ENCODE data around the gene CLDN14. TPM values are rescaled to one million over a fixed set of nuclear protein-coding genes. Genes with fewer than 3 reads are reported as not detected.

The CLDN14 gene
- total and polyA plus RNA-seq, 2 experiments from 2014 or later, result not detected

DNA sequence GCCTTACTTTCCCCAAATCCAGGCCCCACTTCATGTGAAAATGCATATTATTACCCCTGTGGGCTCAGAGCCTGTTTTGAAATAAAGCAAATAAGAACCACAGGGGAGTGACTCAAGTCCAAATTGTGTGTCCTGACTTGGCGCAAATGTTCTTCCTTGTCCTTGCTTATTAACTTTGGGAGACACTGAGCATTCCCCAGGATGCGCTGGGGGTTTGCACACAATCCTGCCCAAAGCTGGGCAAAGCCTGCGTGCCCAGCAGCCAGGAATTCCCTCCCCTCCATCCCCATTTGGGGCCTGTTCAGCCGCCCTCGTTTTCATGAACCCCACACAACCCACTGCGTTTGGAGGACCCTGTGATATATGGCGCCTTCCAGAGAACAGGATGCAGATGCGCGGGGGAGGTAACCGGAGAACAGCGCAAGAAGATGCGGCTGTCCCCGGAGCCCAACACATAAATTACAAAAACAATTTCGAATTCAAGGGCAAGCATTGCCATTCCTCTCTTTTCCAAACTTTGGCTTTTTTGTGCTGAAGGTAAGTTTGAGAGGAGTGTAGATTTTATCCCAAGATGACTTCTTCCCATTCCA is 42.4 kb upstream of the CLDN14 start:
- DNase-seq (ENCODE audit: low read depth in 1 of 2, low spot score in 1 of 2), result no peak
- H3K4me3 ChIP-seq, result no peak overlapping the region
- TF ChIP-seq, protein P1, sequence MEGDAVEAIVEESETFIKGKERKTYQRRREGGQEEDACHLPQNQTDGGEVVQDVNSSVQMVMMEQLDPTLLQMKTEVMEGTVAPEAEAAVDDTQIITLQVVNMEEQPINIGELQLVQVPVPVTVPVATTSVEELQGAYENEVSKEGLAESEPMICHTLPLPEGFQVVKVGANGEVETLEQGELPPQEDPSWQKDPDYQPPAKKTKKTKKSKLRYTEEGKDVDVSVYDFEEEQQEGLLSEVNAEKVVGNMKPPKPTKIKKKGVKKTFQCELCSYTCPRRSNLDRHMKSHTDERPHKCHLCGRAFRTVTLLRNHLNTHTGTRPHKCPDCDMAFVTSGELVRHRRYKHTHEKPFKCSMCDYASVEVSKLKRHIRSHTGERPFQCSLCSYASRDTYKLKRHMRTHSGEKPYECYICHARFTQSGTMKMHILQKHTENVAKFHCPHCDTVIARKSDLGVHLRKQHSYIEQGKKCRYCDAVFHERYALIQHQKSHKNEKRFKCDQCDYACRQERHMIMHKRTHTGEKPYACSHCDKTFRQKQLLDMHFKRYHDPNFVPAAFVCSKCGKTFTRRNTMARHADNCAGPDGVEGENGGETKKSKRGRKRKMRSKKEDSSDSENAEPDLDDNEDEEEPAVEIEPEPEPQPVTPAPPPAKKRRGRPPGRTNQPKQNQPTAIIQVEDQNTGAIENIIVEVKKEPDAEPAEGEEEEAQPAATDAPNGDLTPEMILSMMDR (IDR thresholded peaks at IDR 0.05; ENCODE audit: low read depth, low read length), result no peak
- no peak overlapping the region for H3K27ac ChIP-seq
- H3K36me3 ChIP-seq, result no peaks in the 10 kb centered on the region
- no peaks in the 10 kb centered on the region for H3K9me3 ChIP-seq (ENCODE audit: low read depth)
- H3K27me3 ChIP-seq, result no peaks in the 10 kb centered on the region
- no peaks in the 10 kb centered on the region for H3K4me1 ChIP-seq (ENCODE audit: low read depth)

DNA sequence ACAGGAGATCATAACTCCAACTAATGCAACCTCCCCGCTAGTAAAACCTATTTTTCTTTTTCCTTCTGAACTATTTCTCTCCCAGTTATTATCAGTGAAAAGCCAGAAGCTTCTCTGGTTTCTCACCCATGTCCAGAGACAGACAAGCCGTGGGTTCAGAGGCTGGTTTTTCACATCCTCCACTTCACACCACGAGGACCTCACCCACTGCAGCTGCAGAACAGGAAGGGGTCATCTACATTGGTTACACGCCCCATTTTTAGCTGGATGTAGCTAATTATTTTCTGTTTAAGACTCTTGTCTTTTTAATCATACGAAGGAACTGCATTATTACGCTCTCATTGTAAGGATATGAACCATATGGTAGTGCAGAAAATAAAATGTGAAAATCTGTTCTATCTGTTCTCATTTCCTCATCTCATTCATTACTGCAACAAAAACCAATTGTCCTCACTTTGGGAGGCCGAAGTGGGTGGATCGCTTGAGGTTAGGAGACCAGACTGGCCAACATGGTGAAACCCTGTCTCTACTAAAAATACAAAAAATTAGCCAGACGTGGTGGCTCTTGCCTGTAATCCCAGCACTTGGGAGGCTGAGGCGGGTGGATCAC is 39.1 kb upstream of the CLDN14 start:
- Histone ChIP-seq H3K36me3 (no peaks in the 10 kb centered on the region), H3K9me3 (ENCODE audit: low read depth) (no peaks in the 10 kb centered on the region), H3K4me3 (no peak overlapping the region), H3K27ac (no peak overlapping the region), H3K27me3 (no peaks in the 10 kb centered on the region), H3K4me1 (ENCODE audit: low read depth) (no peaks in the 10 kb centered on the region)
- no peak for DNase-seq (ENCODE audit: low read depth in 1 of 2, low spot score in 1 of 2)
- TF ChIP-seq, protein P1 (IDR thresholded peaks at IDR 0.05; ENCODE audit: low read depth, low read length), result no peak

DNA sequence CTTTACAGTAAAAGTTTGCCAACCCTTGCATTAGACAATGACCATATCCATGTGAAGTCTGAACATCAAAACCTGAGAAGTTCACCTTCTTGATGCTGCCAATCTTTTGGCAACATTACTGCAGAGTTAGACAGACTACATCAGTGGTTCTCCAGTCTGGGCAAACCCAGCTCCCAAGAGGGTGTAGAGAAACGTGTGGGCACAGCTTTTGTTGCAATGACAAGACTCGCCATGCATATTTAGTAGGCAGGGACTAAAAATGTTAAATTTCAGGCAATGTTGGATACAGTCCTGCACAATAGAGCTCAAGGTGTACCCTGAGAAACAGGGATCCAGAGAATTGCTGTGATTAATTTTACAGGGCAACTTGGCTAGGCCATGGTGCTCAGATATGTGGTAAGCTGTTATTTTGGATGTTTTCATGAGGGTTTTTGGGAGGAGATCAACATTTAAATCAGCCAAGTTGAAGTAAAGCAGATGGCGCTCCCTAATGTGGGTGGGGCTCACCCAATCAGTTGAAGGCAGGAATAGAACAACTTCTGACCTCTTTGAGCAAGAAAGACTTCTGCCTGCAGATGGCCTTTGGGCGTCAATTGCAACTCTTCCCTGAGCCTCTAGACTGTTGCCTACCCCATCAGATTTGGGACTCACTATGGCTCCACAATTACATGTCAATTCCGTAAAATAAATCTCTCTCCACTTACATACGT is 37.6 kb upstream of the CLDN14 start:
- Histone ChIP-seq H3K4me1 (ENCODE audit: low read depth) (no peaks in the 10 kb centered on the region), H3K4me3 (no peak overlapping the region), H3K9me3 (ENCODE audit: low read depth) (no peaks in the 10 kb centered on the region), H3K27me3 (no peaks in the 10 kb centered on the region), H3K36me3 (no peaks in the 10 kb centered on the region), H3K27ac (no peak overlapping the region)
- TF ChIP-seq, protein P1 (IDR thresholded peaks at IDR 0.05; ENCODE audit: low read depth, low read length), result no peak
- no peak for DNase-seq (ENCODE audit: low read depth in 1 of 2, low spot score in 1 of 2)

DNA sequence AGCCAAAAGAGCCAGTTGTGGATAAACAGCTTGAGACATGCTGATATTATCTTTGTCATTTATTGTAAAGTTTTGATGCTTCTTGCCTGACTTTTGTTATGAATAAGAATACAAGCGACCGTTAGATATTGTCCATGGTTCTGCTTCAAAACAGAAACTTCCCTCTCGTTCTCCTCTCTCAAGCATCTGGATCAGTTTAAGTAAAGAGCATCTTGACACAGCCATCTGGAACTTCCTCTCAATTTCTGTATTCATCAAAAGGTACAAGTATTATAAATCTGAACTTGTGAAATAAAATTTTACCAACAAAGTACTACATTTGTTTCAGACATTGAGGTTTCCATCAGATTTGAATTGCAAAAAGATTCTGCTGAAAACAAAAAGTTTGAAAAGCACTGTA is 36.4 kb upstream of the CLDN14 start:
- no peak overlapping the region for H3K4me3 ChIP-seq
- DNase-seq (ENCODE audit: low read depth in 1 of 2, low spot score in 1 of 2), result no peak
- H3K27ac ChIP-seq, result no peak overlapping the region
- no peaks in the 10 kb centered on the region for H3K36me3 ChIP-seq
- TF ChIP-seq, protein P1 (IDR thresholded peaks at IDR 0.05; ENCODE audit: low read depth, low read length), result no peak
- no peaks in the 10 kb centered on the region for H3K4me1 ChIP-seq (ENCODE audit: low read depth)
- no peaks in the 10 kb centered on the region for H3K27me3 ChIP-seq
- H3K9me3 ChIP-seq (ENCODE audit: low read depth), result no peaks in the 10 kb centered on the region

DNA sequence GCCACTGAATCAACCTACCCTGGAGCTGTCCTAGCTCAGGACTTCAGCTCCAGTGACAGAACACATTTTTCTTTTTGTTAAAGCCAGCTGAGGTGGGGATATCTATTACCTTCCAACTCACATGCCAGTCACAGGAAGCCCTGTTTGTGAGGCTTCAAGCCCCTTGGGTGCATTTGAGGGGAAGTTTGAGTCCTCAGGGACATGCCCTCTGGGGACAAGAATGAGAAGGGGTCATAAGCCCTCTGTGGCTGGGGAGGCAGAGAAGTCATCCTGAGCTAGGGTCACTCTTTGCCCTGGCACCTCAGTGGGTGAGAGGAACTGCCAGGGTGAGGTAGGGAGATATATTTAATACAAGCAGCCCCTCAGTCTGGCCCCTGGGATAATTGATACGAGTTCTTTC is 33.5 kb upstream of the CLDN14 start:
- Histone ChIP-seq H3K27me3 (no peaks in the 10 kb centered on the region), H3K4me3 (no peak overlapping the region), H3K27ac (no peak overlapping the region), H3K9me3 (ENCODE audit: low read depth) (no peaks in the 10 kb centered on the region), H3K4me1 (ENCODE audit: low read depth) (no peaks in the 10 kb centered on the region), H3K36me3 (no peaks in the 10 kb centered on the region)
- TF ChIP-seq, protein P1 (IDR thresholded peaks at IDR 0.05; ENCODE audit: low read depth, low read length), result no peak
- DNase-seq (ENCODE audit: low read depth in 1 of 2, low spot score in 1 of 2), result no peak

Measured in cardiac muscle cell (in vitro differentiated cells and primary cell).